Stimulated activated CD4-positive, alpha-beta T cell treated with anti-CD3 and anti-CD28 coated beads, Interleukin-2, amount 100 ng/mL, for 24 hours (primary cell): ENCODE data around the gene CCDC167.

Source experiments
- DNase-seq, 2 donors: peaks; one replicate each; pipeline ENCODE4 v3.0.0-alpha.2; 2020

The CCDC167 gene

DNA sequence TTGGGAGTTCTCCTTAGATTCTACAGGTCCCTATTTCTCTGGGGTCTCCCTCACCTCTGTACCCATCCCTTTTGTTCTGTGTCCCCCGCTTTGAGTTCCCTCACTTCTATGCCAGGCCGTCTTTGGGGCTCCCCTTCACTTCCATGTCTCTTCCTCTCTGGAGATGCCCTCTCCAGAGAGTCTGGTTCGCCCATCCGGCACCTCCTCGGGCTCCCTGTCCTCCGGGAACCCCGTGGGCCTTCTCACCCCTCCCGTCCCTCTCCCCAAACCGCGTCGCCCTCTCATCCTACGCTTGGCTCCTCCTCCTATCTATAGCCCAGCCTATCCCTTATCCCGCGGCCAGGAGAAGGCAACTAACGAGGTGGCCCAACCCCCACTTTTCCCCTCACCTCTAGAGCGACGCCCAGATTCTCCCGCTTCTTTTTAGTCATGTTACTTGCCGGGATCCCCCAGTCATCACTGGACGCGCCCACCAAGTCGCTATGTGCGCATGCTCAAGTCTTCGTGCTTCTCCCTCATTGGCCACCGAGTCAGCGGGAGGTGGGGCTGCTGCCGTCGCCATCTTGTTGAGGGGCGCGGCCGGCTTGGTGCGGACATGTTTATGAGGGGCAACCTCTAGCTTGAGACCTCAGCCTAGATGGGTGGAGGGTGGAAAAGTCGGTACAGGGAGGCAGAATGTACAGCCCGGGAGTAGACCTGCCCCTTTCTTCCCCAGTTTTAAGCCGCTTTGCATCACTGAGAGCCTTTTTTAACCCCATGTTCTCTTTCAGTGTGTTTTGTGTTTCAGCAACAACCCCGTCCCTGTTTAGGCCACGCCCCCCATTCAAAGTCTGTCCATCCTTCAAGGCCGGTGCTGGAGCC, at the start of gene CCDC167:
TSS of gene CCDC167 (minus strand) at position 461 of the 861 bp plus-strand sequence. CDS start at position 431, 30 bp downstream.
- DNase-seq = peak; percentile 97 to 98

DNA sequence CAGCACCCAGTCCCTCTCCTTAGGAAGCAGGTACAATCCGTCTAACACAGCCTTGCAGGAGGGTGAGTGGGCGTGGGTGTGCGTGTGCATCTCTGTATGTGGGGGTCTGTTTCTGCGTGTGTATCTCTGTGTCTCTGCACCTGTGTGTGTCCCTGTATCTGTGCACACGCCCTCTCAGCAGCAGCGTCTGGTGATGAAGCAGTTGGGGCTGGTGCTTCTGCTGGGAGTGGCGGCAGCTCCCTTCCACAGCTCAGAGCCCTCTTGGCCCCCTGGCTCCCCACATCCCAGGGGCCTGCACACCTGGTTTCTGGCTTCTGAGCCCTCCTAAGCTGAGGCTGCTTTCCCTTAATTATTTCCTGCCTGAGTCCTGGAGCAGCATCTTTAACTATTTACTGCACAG, 49.5 kb upstream of the CCDC167 start:
- no peak for DNase-seq

DNA sequence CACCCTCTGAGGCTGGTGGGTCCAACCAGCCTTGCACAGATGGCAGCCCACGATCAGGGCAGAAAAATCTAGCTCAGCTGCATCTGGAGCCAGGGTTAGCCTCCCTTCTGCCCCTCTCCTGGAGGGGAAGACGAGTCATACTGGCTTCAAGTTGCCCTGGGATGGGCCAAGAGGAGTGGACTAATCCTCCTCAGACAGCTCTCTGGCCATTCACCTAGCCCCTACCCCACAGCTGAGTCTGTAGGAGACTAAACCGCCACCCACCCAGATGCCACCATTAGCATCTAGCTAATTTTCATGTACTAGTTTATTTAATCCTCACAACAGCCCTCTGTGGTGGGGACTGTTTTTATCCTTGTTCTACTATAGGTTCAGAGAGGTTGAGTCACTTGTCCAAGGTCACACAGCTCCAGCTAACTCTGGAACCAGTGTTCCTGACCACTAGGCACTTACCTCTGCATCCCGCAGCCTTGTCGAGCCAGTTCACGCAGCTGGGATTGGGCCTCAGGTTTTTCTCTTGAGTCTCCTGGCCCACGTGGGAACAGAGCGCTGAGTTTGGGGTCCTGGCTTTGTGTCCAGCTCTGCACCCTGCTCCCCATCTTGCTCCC, 48.5 kb upstream of the CCDC167 start:
- no peak for DNase-seq

DNA sequence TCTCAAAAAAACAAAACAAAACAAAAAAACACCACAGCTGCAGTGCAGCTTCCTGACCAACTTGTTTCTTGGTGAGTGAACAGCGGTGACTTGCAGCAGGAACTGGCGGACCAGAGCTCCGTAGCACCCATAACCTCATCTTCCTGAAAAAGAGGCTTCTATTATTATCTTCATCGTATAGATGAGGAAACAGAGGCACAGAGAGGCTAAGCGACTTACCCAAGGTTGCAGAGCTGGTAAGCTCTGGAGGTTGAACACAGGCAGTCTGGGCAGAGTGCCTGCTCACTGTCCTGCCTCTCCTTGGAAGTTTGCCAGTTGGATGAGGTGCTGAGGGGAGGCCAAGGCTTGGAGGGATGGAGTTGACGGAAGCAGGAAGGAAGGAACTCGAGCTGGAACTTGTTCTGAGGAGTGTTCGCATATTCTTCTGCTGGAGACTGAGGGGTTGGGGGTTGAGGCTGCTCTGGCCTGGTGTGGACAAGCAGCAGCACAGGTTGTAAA, 47.9 kb upstream of the CCDC167 start:
- DNase-seq = no peak

DNA sequence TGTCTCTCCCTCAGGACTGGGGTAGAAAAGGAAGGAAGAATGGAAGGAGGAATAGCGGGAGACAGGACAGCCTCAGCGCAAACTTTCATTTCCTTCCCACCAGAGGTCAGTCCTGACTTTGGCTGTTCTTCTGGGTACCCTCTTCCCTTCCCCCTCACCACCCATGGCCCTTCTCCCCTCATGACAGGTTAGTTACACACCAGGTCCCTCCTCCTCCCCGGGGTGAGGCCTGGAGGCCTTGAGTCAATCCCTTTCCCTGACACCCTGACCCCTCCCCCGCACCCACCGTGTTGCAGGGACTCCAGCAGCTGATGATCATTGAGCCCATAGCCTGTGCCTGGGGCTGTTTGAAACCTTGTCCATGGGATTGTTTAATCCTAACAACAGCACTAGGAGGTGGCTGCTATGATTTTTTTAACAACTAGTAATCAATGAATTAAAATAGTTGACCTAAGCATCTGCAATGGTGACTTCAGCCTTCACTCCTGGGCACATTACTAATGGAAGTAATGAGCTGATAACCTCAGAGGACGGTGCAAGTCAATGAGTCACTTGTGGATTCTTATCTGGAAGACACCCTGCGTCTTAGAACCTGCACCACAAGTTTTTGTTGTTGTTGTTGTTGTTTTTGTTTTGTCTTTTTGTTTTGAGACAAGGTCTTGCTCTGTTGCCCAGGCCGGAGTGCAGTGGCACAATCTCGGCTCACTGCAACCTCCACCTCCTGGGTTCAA, 46.6 kb upstream of the CCDC167 start:
- peak in 1 of 2 donors; percentile 26 for DNase-seq

DNA sequence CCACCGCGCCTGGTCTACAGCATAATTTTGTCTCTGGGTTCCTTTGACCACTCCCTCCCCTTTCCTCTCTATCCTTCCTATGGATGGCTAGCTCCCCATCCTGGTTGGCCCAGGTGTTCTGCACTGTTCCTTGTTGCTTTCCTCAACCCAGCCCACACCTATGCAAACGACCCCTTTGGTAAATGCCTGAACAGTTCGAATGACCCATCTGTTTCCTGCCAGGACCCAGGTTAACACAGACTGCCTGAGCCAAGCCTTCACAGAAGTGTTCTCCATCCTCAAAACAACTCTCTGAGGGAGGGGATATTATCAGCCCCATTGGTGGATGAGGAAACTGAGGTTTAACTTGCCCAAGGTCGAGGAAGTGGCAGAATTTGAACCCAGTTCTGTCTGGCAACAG, 44.8 kb upstream of the CCDC167 start:
- DNase-seq = no peak

DNA sequence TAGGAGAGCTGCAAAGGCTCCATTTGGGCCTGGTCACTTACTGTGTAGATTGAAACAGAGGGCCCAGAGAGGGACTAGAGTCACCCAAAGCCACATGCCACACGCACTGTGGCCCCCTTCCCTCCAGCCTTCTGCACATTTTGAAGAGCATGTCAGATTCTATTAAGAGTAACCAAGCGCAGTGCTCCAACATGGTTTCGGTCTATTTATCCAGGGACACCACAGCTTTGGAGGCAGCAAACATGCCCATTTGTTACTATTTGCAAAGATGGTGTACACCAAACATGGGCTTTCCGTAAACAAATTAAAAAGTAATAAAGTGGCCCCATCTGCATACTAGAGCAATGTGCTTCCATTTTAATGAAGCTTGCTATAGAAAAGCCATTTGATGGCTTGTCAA, 43.7 kb upstream of the CCDC167 start:
- no peak for DNase-seq

DNA sequence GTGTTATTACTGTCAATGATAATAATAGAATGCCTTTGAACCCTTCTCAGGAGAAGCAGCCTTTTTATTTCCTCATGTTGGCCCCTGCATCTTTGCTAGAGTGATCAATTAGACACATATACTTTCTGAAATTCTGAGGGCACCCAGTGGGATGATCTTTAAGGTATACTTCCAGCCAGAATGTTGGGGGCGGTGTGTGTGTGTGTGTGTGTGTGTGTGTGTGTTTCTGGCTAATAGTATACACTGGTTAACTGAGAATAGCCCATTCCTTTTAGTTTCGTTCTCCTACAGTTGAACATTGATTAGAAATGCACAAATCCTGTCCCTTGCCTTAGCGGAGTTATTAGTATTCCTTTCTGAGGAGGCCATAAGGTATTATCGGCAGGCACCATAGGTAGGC, 41.7 kb upstream of the CCDC167 start:
- DNase-seq = no peak

DNA sequence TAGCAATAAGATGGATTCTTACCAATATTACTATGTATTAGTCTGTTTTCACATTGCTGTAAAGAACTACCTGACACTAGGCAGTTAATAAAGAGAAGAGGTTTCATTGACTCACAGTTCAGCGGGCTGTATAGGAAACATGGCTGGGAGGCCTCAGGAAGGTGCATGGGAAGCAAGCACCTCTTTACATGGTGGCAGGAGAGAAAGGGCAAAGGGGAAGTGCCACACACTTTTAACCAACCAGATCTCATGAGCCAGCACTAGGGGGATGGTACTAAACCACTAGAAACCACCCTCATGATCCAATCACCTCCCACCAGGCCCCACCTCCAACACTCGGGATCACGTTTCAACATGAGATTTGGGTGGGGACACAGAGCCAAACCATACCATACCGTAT, 40.7 kb upstream of the CCDC167 start:
- no peak for DNase-seq

DNA sequence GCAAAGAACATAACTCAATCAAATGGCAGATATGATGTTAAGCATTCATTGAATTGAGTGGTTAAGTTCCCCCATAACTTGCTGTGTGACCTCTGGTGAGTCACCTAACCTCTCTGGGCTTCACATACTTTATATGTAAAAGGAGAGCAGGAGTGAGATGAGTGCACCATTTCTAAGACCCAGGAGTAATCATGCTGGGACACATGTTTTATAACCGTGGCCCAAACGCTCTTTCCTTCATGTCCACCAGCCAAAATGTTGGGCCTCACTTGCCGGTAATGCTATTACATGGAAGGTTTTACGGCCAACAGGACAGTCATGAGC, 40.3 kb upstream of the CCDC167 start:
- DNase-seq = no peak

DNA sequence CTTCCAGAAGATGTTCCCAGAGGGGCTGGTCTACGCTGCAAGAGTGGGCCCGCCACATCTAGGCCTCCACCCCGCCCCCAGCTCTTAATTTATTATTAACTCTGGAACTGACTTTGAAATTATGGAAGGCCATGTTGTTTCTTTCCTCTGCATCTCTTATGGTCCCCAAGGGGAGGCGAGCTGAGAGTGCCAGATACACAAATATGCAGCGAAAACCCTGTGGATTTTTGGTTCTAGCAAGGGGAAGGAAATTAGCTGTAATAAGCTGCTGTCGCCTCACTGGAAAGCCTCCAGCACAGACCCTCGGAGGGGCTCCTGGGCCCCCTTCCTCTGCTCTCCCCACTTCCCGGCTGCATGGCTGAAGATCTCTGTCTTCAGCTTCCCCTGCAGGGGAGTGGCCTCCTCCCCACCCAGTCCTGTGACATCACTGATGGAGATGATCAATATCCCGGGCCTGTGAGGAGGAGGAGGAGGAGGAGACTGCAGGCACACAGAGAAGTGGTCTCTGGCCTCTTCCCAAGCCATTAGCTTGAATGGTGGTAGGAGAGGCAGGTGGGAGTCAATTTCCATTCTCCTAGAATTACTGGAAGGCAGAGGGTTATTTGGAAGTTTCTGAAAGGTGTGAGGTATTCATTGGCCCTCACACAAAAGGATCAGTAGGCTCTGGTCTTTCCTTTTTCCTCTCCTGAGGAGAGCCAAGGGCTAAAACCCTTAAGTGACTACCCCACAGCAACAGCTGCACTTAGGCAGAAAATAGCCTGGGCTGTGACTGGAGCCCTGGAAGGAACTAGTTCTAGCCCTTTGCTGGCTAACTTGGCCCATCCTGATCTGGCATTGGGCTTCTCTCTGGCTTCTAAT, 39.7 kb upstream of the CCDC167 start:
- no peak for DNase-seq

DNA sequence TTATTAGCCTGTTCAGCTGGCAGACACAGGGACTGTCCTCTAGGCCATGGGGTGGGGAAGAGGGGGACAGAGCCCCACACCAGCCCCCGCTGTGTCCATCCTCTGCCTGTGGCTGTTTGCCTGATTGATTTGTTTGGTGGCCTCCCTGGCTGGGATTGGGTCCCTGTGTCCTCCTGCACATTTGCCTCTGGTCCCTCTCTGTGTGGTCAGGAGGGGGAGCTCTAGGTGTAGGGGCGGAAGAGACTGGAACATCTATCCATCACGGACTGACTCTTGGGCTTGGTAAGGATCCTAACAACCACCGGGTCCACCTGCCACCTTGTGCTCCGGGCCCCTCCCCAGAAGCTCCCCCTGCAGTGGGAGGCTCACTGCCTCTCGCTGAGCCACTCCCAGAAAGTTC, 38.4 kb upstream of the CCDC167 start:
- DNase-seq = no peak

DNA sequence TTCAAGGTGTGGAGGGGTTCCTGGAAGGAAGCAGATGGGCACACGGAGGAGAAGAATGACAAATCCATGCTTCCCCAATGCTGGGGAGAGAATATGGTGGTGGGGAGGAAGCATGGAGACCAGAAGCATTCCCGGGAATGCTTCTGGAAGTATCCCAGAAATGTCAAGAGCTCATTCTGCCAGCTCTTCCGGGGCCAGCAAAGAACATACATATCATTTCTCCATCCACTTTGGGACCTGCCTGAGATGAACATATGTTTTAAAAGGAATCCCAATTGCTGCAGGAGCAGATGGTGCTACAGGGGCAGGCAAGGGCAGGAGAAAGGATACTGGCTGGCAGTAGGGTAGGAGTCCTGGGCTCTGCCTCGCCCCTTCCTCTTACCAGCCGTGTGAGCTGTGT, 37.9 kb upstream of the CCDC167 start:
- no peak for DNase-seq

DNA sequence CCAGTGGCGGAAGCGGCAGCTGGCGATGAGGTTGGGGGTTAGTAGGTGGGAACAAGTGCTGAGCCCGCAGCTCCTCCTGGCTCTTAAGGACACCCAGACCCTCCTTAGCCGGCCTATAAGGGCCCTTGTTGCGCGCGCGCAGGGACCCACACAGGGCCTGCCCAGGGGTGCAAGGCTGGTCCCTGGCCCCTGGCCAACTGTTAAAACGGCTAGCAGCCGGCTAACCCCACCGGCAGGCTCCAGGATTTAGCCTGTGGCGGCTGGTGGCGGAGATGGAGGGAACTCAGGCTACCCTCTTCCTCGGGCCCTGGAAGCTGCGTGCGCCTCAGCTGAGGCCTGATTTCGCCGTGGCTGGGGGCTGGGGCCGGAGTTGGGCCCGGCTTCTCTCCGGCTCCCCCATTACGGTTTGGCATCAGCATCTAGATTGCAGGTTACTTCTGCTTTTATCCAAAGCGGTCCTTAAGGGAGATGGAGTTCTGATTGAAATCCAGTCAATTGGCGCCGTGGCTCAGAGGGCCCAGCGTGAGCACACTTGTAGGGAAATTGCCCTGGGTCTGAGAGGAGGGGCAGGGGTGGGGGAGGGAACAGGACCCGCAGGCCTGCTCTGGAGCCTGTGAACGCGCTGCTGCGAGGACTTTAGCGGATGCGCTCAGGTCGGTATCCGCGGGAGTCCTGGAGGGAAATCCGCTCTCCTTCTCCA, 36.9 kb upstream of the CCDC167 start:
- DNase-seq = no peak

DNA sequence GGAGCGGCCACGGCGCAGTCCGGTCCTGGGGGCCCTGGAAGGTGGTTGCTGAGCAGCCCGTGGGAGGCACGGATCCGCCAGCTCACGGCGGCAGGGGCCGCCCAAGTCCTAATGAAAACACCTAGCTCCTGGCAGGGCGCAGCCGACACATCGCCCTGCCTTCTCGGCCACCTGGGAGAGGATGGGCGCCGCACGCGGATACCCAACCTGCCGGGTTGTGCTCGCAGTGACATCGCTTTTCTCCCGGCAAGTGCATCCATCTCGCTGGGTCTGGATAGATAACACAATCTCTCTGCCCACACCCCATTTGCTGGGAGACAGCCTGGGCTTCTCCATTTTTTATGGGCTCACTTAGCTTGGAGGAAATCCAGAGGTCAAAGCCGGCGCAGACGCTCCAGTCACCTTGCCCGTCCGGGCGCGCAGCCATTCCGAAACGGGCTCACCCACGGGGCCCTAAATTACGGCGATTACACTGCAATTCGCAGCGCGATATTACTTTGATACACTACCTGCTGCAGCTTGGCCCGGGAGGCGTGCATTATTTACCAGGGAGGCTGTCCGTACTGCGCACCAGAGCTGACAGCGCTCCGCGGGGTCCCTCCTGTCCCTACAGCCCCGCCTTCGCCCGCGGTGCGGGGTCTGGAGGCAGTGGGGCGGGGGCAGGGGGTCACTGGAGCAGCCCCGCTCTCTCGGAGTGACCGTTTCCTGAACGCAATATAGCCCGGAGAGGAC, 36.2 kb upstream of the CCDC167 start:
- peak in 1 of 2 donors; percentile 29 for DNase-seq

DNA sequence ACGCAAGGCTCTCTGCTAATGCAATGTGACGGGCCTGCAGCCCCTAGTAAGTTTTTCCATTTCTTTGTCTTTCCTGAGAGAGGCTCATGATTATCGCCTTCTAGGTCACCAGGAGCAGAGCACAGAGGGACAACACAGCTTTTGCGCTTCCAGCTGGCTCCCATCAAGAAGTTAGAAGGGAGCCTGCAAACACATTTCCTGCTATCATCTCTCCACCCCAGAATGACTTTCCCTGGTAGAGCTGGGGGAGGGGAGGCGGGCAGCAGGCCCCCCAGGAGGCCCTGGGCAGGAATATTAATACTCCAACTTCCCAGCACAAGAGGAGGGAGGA, 35.7 kb upstream of the CCDC167 start:
- DNase-seq = no peak

DNA sequence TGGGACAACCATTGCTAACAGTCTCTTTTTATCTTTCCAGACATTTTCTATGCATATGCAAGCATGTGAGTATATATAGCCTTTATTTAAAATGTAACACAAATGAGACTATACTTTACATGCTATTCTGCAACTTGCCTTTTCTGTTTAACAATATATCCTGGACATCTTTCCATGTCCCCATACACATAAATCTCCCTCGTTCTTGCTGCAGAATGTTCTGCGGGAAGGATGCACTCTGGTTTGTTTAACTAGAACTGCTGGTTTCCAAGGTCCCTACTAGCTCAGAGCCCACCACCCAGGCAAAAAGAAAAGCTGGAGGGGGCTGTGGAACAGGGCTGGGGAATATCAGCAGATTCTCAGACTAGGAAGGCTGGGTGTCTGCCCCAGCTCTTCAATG, 35.2 kb upstream of the CCDC167 start:
- DNase-seq = no peak

DNA sequence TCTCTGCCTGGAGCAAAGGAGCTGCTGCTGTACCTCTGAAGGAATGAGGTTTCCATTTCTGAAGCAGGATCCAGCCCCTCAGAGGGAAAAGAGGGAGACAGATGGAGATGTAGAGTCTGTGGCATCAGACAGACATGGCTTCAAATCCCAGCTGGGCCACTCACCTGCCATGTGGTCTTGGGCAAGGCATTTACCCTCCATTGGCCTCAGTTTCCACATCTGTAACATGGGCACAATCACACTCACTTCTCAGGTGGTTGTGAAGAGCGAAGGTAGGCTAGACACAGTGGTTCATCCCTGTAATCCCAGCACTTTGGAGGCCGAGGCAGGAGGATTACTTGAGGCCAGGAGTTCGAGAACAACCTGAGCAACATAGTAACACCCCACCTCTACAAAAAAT, 32.4 kb upstream of the CCDC167 start:
- no peak for DNase-seq

DNA sequence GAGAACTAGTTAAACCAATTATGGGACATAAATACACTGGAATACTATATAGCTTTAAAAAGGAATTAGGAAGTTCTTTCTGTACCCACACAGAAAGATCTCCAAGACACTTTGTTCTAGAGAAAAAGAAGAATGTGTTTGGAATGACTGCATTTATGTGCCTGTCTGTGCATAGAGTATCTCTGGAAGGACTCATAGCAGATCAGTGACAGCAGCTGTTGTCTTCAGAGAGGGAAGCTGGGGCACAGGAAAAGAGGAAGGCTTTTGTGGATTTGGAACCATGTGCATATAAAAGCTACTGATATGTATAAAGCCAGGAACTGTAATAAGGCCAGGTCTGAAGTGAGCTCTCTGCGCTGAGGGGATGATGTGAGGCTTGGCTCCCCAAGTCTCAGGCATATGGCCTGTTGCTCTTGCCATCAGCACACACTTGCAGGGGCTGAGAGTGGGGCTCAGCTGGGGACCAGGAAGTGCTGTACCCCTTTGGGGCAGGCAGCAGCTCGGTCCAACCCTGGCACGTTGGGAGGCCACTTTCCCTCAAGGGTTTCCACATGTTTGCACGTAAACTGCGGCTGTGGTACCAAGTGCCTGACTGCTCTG, 31.8 kb upstream of the CCDC167 start:
- no peak for DNase-seq

DNA sequence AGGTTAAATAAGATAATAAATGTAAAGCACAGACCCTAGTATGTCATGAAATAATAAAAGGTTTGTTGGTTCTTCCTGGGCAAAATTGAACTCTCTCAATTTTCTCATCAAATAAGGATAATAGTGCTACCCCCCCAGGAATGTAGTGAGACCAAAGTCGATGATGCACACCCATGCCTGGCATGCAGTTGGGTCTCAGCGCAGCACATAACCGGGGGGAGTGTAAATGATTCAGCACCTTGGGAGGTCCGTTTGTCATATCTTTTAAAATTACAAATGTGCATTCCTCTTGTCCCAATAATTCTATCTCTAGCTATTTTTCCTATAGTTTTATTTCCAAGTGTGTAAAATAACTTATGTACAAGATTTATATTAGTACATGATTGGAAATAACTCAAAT, 31.3 kb upstream of the CCDC167 start:
- DNase-seq = no peak

DNA sequence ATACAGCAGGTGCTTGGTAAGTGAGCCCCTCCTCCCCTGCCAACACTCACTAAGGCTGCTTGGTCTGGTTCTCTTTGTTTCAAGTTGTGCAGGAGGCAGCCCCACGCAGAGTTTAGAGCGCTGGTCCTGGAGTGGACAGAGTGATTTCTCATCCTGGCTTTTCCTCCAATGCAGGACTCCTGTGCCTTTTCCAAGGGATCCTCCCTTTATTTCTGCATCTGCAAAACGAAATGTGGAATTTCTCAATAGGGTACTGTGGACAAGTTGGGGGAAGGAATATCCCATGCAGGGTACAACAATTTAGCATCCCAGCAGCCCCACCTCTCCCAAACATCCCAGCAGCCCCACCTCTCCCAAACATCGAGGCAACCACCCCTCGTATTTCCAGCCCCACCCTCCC, 30.6 kb upstream of the CCDC167 start:
- DNase-seq = no peak
